ENCODE data around the gene OSBPL8.

GRCh38 chr12:76546889-76547288, 12.7 kb downstream of the OSBPL8 start:
- no peak for TF ChIP-seq EP300 (IDR thresholded peaks at IDR 0.05; ENCODE audit: low read depth)
- TF ChIP-seq, protein P1, sequence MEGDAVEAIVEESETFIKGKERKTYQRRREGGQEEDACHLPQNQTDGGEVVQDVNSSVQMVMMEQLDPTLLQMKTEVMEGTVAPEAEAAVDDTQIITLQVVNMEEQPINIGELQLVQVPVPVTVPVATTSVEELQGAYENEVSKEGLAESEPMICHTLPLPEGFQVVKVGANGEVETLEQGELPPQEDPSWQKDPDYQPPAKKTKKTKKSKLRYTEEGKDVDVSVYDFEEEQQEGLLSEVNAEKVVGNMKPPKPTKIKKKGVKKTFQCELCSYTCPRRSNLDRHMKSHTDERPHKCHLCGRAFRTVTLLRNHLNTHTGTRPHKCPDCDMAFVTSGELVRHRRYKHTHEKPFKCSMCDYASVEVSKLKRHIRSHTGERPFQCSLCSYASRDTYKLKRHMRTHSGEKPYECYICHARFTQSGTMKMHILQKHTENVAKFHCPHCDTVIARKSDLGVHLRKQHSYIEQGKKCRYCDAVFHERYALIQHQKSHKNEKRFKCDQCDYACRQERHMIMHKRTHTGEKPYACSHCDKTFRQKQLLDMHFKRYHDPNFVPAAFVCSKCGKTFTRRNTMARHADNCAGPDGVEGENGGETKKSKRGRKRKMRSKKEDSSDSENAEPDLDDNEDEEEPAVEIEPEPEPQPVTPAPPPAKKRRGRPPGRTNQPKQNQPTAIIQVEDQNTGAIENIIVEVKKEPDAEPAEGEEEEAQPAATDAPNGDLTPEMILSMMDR (IDR thresholded peaks at IDR 0.05): no peak

All from transverse colon (tissue), 3 donors.